ENCODE measurements around the gene ERG28.
A peak's percentile ranks its signal among the peaks of the same experiment; 100 is the strongest.
"Not testable (repeated sequence)": the region's sequence is repeated elsewhere in the genome, so short reads cannot be mapped to it uniquely, and the experiment has no call there.

The ERG28 gene, protein sequence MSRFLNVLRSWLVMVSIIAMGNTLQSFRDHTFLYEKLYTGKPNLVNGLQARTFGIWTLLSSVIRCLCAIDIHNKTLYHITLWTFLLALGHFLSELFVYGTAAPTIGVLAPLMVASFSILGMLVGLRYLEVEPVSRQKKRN

DNA sequence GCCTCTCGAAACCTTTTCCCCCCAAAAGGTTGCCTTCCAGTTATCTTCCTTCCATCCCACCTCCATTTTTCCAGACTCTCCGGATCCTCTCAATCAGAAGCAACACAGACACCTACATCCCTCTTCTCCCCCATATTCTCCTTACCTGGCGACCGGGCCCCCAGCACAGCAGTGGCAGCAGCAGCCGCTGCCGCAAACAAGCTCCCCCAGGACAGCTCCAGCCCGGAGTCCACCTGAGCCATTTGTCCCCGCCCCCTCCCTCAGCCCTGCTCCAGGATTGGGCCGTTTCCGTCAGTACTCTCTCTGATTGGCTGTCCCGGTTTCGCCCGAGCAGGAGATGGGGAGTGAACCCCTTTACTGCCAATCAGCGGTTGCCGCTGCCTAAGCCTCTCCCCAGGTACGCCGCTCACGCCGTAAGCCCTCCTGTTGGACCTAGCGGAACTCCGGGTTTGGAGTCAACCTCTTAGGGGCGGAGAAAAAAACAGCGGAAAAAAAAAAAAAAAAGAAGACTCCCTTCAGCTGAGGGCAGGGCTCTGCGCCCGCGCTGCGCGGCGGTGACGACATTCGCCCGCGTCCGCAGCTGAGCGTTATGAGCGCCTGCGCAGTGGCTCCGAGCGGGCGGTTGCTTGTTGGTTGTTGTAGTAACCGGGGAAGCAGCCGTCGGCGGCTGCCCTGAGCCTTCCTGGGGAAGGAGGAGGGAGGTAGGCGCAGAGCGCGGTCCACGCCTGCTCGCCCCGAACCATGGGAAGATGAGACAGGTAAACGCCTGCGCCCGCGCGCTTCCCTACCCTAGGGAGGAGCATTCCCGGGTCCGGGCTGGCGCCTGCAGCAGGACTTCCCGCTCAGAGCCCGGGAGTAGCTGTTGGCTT lies at the start of gene ERG28, which contains the start of gene TTLL5:
Gene ERG28, minus strand, starts transcription at position 247 of the 869 bp plus-strand sequence. CDS start 3,374 bp downstream, outside the sequence.
Gene TTLL5, plus strand, starts transcription at position 617 of the 869 bp plus-strand sequence. CDS start 1,904 bp downstream, outside the sequence.
- peak; percentile 98 for DNase-seq

DNA sequence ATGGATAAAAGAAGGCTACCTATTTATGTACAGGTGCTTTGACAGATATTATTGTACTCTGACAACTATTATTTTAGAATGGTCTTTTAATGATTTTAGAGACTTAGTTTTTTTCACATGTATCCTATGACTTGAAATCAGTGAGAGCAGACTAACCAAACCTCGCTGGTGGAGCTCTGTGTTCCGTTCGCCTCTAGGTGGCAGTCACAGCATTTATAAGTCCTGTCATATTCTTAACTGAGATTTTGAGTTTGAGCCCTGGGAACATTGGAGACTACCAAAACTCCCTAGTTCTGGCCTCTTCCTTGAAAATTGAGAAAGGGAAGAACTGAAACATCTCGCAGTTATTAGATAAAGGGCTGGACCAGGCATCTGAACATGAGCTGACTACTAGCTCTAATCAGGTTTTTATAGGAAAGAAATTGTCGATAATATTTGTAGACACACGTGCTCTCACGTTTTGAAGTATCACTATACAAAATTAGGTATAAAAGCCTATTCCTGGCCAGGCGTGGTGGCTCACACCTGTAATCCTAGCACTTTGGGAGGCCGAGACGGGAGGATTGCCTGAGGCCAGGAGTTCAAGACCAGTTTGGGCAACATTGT lies 48.6 kb upstream of the ERG28 start:
- DNase-seq = peak; percentile 69

DNA sequence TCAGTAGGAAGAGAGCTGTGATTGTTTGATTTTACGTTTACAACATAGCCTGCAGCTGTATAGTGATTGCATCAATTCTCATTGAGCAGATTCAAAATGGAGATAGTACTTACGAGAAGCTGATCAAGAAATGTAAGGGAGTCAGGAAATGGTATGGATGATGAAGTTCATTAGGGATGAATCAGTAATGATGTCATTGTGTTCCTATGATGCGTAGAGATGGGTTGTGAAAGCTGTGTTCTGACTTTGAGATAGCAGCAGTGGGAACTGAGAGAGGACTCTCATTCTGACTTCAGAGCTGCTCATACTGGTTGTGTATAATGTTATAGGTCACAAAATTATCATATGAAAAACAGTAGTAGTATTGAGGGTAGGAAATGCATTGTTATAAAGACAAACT lies 44.3 kb upstream of the ERG28 start:
- no peak for DNase-seq

DNA sequence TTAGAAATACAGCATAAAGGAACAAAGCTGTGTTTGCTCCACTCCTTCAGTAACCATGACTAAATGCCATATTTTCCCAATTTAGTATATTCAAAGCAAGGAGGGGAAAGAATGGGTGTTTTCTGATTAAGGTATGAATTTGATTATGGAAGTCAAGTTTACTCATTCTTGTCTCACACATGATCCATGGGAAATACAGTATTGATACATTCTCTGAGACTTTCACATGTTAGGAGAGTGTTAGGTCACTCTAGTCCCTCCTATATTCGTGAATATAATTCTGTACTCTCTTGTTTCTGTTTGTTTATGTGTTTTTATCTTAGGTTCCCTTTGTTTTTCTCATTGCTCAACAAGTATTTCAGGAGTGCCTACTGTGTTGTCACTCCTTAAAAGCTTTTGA lies 42.8 kb upstream of the ERG28 start:
- no peak for DNase-seq

DNA sequence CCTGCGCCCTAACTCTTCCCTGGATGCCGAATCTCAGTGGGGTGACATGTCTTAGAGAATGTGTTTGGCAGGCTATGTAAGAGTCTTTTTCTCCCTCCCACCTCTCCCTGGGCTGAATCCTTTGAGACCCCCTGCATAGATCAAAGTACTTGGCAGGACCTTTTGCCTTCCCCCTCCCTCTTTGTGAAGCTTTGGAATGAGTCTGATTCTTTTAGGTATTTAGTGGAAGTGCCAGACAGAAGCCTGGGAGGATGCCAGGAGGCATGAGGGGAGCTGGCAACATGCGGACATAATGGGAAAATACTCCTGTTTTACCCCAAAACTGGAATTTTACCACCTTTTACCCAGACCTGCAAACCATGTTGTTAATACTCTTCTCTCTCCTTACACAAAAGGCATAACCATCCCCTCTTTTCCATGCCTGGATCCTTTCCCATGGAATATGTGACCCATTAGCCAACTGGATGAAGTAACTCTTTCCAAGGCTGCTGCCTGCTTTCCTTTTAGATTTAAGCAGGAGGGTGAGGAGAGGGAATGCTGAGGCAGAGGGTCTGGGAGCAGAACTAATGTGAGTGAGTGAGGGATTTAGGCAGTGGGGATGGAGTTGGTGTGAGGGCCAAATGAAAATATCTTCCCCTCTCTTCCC lies 42.1 kb upstream of the ERG28 start:
- DNase-seq = no peak

DNA sequence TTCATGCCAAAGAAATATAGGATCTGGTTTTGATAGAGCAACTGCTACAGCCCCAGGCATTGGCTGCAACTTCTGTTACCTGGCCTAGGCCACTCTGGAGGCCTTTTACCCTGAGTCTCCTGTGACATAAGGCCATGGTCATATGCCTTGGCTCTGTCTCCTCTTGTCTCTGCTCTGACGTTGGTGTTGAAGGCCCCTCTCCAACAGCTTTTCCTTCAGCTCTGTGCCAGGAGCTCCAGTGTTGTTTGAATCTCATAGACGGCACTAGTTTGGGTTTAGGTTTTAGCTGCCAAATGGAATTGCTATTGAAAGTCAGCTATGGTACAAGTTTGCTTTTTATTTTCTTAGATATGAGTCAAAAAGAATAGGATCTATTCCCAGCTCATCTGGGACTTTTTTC lies 41.4 kb upstream of the ERG28 start:
- DNase-seq = no peak

DNA sequence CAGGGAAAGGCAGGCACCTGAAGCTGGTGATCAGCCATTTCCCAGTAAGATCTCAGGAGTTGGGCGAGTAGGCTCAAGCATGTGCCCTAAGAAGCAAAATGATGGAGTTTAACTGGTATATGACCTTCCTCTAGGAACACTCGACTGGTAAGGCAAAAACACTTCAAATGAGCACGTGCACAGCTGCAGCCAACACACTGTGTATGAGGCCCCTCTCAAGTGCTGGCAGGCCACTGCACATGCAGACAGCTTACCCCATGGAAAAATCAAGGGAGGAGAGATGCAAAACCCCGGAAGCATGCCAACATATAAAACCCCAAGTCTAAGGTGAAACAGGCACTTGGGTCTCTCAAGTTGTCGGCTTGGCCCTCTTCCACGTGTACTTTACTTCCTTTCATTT lies 39.6 kb upstream of the ERG28 start:
- DNase-seq = no peak

DNA sequence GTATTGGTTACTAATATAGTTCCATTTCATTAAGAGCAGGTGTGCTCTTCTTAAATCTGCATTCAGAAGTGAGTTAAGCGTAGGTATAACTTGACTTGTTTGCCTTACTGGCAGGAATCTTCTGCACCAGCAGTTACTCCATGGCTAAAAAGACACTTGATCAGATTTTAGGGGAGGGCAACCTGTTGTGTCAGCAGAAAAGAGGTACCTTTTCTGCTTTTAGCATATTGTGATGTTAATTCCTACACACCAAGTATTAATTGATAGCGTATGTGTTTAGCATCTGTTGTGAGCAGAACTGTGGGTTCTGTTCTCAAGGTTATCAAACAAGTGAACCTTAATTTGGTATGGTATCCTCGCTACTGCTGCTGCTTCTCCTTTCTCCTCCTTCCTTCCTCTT lies 38.7 kb upstream of the ERG28 start:
- no peak for DNase-seq

DNA sequence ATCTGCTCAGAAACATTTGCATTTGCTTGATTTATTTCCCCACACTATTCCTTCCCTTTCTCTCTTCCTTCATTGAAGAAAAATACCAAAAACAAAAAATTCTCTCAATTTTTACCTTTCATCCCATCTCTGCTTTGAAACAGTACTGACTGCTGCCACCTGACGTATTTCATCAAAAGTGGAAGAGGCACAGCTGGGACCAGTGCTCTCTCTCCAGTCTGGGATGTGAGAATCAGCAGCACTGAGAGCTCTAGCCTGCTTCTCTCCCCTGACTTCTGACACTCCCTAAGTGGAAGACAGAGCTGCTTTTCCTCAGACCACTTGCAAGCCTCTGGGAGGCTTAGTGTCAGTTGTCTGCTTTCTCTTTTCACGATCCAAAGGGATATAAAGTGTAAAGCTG lies 37.2 kb upstream of the ERG28 start:
- DNase-seq = no peak

DNA sequence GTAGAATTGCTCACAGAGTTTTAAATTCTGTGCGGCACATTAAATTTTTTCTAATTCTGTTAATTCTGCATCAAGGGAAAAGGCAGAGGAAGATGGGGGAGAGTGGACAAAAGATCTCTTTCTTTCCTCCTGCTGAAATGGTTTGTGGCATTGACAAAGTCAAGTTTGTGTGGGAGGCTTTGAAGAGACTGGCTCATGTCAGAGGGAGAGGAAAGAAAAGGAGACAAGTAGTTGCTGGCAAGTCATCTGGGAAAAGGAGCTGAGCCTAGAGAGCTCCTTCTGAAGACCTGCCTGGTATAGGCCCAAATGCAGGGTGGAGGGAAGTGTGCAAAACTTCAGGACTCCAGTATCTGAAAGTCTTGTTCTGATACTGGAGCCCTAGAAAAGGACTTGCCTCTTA lies 36.7 kb upstream of the ERG28 start:
- no peak for DNase-seq

DNA sequence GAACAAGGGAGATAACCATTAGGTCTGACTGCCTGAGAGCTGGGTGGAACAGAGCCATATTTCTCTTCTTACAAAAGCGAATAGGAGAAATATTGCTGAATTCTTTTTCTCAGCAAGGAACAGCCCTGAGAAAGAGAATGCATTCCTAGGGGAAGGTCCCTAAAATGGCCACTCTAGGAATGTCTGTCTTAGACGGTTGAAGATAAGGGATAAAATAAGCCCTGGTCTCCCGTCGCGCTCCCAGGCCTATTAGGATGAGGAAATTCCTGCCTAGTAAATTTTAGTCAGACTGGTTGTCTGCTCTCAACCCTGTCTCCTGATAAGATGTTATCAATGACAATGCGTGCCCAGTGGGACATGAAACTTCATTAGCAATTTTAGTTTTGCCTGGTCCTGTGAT lies 34.3 kb upstream of the ERG28 start:
- not testable (repeated sequence) for DNase-seq

DNA sequence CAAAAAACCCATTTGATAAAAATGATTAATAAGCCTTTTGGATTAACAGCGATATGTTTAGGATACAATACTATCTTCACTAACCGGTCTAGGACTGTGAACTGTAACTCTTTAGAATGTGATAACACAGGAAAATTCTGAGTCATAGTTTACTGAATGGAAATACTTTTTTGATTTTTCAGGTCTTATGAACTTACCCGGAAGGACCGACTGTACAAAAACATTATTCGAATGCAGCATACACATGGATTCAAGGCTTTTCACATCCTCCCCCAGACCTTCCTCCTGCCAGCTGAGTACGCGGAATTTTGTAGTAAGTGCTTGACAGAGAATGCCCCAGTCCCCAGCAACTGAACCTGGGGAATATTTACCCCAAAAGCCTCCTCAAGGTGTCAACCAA lies 29.3 kb upstream of the ERG28 start:
- DNase-seq = no peak

DNA sequence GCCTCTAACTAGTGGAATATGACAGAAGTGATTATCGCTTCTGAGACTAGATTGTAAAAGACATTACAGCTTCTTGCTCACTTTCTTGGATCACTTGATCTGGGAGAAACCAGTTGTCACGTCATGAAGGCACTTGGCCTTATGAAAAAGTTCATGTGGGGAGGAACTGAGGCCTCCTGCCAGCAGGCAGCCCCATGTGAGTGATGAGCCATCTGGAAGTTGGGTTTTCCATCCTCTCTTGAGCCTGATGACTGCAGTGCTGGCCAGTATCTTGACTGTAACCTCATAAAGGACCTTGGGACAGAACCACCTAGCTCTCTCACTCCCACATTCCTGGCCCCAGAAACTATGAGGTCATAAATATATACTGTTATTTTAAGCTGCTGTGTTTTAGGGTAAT lies 28.3 kb upstream of the ERG28 start:
- no peak for DNase-seq

DNA sequence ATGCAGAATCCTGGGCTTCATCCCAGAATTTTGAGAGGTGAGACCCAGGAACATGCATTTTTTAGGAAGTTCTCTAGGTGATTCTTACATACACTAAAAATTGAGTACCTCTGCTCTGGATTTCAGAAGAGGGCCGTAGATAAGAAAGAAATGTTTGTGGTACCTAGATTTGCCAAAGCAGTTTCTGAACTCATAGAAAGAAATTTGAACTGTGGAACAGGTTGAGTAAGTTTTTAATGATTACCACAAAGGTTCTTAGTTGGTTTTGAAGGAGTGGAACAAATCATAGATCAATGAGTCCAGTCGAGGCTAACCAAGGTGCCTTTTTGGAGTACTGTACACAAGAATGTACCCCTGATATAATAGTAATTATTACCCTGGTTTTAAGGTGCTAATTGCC lies 25.2 kb upstream of the ERG28 start:
- DNase-seq = no peak

DNA sequence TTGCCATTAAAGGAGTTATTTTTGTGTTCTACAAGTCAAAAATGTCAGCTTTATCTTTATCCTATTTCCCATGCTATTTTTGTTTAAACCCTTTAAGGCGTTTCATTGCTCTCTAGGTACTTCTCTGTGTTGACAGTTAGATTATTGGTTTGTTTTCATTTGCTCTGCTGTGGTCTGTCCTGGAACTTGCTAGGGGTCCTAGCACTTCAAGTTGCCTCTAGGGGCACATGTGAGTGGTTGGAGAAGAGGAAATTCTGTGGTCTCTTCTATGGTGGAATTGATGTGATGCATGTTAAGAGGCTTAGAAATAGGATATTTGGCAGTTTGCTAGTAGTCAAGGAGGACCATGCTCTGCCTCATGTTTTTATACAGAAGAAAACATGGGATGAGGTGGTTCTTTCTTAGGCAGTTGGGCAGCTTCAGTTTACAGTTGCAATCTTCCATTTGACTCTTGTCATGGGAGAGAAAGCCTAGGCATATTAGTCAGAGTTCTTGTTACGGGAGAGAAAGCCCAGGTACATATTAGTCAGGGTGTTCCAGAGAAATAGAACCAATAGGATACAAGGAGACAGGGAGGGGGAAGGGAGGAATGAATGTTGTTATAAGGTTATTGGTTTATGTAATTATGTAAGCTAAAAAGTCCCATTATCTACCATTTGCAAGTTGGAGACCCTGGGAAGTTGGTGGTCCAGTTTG lies 14.7 kb upstream of the ERG28 start:
- DNase-seq = no peak

DNA sequence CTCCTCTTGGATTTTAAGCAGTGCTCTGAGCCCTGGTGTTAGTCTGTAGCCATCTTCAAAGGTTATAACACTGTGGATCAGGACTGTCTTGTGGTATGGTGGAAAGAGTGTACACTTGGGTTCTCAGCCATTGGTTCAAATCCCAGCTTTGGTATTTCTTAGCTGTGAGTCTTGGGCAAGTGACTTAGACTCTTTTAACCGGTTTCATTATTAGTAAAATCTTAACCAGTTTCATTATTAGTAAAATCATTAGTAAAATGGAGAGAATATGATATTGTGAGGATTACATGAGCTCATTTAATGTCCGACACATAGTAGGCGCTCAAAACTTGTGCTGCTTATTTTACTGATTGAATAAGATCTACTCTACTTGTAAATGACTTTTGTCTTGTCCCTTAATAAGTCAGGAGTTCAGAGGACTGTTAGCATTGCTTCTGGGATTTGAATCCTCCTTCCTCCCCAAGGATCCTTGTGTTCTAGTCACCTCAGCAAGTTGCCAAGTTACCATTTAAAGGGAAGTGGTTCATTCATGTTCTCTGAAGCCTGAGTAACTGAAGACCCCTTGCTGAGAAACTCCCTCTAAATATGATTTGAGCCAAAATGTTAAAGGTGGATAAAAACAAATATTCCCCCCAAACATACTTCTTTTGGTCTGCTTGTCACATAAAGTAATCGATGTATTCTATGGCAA lies 12.8 kb upstream of the ERG28 start:
- no peak for DNase-seq

DNA sequence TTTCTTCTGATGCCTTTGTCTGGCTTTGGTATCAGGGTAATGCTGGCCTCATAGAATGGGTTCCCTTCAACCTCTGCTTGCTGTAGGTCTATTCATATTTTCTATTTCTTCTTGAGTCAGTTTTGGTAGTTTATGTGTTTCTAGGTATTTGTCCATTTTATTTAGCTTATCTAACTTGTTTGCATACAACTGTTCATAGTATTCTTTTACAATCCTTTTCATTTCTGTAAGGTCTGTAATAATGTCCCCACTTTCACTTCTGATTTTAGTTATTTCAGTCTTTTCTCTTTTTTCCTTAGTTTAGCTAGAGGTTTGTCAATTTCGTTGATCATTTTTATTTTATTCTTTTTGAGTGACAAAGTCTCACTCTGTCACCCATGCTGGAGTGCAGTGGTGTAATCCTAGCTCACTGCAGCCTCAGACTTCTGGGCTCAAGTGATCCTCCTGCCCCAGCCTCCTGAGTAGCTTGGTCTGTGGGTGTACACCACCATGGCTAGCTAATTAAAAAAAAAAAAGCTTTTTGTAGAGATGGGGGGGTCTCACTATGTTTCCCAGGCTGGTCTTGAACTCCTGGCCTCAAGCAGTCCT lies 12.0 kb upstream of the ERG28 start:
- DNase-seq = no peak

DNA sequence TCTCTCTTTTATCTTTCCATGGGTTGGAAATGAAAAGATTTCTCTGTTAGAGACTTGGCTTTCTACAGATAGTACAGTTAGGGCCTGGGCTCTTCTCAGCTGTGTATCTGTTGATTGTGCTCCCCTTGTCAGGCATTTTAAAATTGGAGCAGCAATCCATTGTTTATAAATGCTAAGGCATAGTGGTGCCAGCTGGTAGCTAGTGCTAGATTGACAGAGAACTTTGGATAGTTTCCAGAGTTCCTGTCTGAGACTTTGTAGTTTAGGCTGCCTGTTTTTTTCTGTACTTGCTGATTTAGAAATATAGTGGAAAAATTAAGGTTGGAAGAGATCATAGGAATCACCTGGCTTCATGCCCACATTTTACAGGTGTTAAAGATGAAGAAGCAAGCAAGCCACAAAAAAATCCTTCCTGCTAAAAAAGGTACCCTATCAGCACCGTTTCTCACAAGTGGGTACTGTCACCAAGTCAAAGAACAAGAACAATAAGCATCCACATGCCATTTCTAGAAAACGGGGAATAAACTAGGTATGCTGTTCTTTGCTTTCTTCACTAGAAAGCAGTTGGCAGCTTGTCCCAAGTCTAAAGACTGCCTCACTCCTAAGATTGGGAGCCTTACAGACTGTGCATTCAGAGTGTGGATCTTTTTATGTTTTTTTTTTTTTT lies 6.6 kb upstream of the ERG28 start:
- DNase-seq = no peak

DNA sequence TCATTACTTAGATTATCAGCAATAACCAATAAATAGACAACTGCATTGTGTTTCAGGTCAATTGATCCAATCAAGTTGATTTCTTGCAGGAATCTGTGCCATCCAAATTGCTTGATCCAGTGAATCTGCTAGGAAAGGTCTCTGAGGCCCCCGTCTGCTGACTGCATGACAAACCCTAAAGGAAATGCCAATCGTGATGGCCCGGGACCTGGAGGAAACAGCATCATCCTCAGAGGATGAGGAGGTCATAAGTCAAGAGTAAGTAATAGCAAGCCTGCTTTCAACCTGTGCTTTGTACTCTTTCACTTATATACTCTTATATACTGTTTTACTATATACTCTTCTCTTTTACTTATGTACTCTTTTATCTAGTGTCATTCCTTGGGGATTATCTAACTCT lies 2.3 kb upstream of the ERG28 start:
- DNase-seq = no peak

DNA sequence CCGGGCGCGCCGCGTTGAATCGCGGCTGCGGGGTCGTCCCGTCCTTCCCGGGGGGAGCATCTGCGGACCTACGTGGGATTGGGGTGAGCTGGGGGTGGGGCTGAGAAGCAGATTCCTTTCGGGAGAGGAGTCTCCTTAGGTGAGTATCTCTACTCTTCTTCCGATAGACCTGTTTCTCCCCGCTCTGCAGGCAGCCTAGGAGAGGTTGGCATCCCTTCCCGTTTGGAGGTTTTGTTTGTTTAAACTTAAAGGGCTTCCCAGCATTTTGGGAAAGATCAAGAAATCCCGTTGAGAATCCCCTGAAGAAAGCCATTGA lies 781 bp upstream of the ERG28 start:
- no peak for DNase-seq

DNA sequence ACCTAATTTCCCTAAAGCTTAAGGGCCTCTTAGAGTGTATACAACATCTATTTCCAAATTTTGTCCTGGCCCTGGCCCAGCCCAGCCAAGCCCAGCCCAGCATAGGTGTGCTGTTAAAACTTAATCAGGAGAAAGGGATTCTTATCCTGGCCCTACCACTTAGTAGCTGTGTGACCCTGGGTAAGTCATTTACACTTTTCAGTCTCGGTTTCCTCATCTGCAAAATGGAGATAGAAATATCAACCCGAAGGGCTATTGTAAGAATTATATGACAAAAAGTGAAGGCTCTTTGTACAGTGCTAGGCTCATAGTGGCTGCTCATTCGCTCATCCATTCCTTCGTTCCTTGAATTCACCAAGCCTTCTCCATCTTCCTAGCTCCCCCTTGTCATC lies 442 bp downstream of the ERG28 start:
- peak; percentile 5 for DNase-seq

DNA sequence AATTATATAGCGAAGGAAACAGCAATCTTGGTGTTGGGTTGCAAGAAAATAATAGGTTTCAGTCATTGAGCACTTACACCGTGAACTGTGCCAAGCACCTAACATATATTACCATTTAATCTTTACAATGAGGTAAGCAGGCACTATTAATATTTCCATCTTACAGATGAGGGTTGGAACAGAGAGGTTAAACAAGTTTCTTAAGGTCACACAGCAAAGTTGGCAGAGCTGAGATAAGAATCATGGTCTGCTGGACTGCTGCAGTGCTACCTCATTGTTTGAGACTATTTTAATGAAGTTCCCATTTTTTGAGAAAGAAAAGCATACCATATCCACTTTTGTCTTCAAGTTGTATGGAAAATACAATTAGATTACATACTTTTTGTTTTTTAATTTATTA lies 1.7 kb downstream of the ERG28 start:
- DNase-seq = no peak

Data from CD4-positive, alpha-beta T cell treated with Interleukin-17A for 1 hour (primary cell).